Mammary epithelial cell (primary cell): Measurements from ENCODE around the gene HOXC4.
"Not testable (repeated sequence)": the region's sequence is repeated elsewhere in the genome, so short reads cannot be mapped to it uniquely, and the experiment has no call there.

Source experiments
- CTCF ChIP-seq, 2 donors: IDR thresholded peaks in 1 of 2; conservative IDR thresholded peaks in 1 of 2; 2 replicates each; pipeline ENCODE4 v1.5.1; 2011 to 2012; ENCODE audit warnings: inconsistent platforms in 2 of 2, low read length in 2 of 2, mild to moderate bottlenecking in 2 of 2, control low read depth in 1 of 2, low read depth in 1 of 2; ENCODE audit not compliant: insufficient read depth in 1 of 2; ENCODE audit errors: extremely low read depth in 1 of 2
- EZH2 ChIP-seq: IDR thresholded peaks from 2 replicates; pipeline ENCODE4 v1.6.1; 2012; ENCODE audit warnings: low read length, inconsistent platforms, borderline replicate concordance

DNA sequence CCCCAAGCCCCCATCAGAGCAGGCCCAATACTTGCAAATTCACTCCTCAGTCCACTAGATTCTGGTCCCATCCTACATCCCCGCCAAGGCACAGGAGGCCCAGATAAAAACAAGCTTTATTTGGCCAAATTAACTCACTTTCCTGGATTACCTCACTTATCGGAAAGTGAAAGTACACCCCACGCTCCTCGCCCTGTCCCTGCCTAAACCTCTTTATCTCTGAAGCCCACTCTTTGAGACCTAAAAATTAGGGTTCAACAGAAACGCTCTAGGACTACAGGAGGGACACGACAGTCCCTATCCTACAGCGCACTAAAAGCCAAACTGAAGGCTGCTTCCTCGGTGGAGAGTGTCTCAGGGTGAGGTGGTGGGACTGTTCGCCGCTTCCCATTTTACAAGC, 24.2 kb downstream of the HOXC4 start:
- not testable (repeated sequence) for TF ChIP-seq CTCF (conservative IDR thresholded peaks at IDR 0.05 in 1 of 2, IDR thresholded peaks at IDR 0.05 in 1 of 2; ENCODE audit: extremely low read depth in 1 of 2, insufficient read depth in 1 of 2, low read depth in 1 of 2, low read length in 2 of 2); EZH2
